ENCODE data around the gene EFCAB6. TPM values are rescaled to one million over a fixed set of nuclear protein-coding genes. Genes with fewer than 3 reads are reported as not detected.

The EFCAB6 gene
- total and polyA plus RNA-seq, 4 donors: 0.14 to 2.1 (median 0.53) TPM

GRCh38 chr22:43854121-43854785 is 42.1 kb upstream of the EFCAB6 start:
- Histone ChIP-seq H3K9me3 (ENCODE audit: control insufficient read depth in 4 of 4, low read length in 3 of 4) (peaks cover 0 to 2% (median 0%) of the 10 kb centered on the region in 4 donors), H3K4me1 (ENCODE audit: control insufficient read depth in 4 of 4, insufficient read depth in 4 of 4, low read length in 3 of 4) (no peaks in the 10 kb centered on the region), H3K27ac (ENCODE audit: low read depth in 1 of 2, low read length in 2 of 2) (no peak overlapping the region), H3K4me3 (ENCODE audit: low read depth in 1 of 3, low read length in 3 of 3) (no peak overlapping the region), H3K36me3 (ENCODE audit: control insufficient read depth in 4 of 4, insufficient read depth in 3 of 4, low read depth in 1 of 4, low read length in 3 of 4) (no peaks in the 10 kb centered on the region), H3K27me3 (ENCODE audit: control insufficient read depth in 4 of 4, insufficient read depth in 4 of 4, low read length in 3 of 4) (peaks cover 0 to 2% (median 0%) of the 10 kb centered on the region in 4 donors), H3K9ac (ENCODE audit: low read depth in 1 of 2, low read length in 2 of 2) (no peak overlapping the region)
- DNase-seq (ENCODE audit: low spot score): no peak
- TF ChIP-seq HNF4A (conservative IDR thresholded peaks at IDR 0.05) (no peak), RXRA (IDR thresholded peaks at IDR 0.05) (no peak), FOXA2 (IDR thresholded peaks at IDR 0.05) (no peak), HNF4G (IDR thresholded peaks at IDR 0.05) (no peak), RAD21 (IDR thresholded peaks at IDR 0.05) (no peak), TAF1 (conservative IDR thresholded peaks at IDR 0.05) (no peak), YY1 (IDR thresholded peaks at IDR 0.05) (no peak), MAX (IDR thresholded peaks at IDR 0.05) (no peak), EGR1 (IDR thresholded peaks at IDR 0.05; ENCODE audit: low read depth in 2 of 2) (no peak), FOXA1 (IDR thresholded peaks at IDR 0.05) (no peak), GABPA (IDR thresholded peaks at IDR 0.05 in 1 of 2, conservative IDR thresholded peaks at IDR 0.05 in 1 of 2) (no peak), ATF3 (IDR thresholded peaks at IDR 0.05) (no peak), NR2F2 (IDR thresholded peaks at IDR 0.05) (no peak), JUND (IDR thresholded peaks at IDR 0.05) (no peak)
- TF ChIP-seq, protein P1, sequence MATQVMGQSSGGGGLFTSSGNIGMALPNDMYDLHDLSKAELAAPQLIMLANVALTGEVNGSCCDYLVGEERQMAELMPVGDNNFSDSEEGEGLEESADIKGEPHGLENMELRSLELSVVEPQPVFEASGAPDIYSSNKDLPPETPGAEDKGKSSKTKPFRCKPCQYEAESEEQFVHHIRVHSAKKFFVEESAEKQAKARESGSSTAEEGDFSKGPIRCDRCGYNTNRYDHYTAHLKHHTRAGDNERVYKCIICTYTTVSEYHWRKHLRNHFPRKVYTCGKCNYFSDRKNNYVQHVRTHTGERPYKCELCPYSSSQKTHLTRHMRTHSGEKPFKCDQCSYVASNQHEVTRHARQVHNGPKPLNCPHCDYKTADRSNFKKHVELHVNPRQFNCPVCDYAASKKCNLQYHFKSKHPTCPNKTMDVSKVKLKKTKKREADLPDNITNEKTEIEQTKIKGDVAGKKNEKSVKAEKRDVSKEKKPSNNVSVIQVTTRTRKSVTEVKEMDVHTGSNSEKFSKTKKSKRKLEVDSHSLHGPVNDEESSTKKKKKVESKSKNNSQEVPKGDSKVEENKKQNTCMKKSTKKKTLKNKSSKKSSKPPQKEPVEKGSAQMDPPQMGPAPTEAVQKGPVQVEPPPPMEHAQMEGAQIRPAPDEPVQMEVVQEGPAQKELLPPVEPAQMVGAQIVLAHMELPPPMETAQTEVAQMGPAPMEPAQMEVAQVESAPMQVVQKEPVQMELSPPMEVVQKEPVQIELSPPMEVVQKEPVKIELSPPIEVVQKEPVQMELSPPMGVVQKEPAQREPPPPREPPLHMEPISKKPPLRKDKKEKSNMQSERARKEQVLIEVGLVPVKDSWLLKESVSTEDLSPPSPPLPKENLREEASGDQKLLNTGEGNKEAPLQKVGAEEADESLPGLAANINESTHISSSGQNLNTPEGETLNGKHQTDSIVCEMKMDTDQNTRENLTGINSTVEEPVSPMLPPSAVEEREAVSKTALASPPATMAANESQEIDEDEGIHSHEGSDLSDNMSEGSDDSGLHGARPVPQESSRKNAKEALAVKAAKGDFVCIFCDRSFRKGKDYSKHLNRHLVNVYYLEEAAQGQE (IDR thresholded peaks at IDR 0.05): no peak
- TF ChIP-seq, protein P2, sequence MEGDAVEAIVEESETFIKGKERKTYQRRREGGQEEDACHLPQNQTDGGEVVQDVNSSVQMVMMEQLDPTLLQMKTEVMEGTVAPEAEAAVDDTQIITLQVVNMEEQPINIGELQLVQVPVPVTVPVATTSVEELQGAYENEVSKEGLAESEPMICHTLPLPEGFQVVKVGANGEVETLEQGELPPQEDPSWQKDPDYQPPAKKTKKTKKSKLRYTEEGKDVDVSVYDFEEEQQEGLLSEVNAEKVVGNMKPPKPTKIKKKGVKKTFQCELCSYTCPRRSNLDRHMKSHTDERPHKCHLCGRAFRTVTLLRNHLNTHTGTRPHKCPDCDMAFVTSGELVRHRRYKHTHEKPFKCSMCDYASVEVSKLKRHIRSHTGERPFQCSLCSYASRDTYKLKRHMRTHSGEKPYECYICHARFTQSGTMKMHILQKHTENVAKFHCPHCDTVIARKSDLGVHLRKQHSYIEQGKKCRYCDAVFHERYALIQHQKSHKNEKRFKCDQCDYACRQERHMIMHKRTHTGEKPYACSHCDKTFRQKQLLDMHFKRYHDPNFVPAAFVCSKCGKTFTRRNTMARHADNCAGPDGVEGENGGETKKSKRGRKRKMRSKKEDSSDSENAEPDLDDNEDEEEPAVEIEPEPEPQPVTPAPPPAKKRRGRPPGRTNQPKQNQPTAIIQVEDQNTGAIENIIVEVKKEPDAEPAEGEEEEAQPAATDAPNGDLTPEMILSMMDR (IDR thresholded peaks at IDR 0.05; ENCODE audit: low read depth, low read length, missing input control): no peak
- TF ChIP-seq, protein P3, sequence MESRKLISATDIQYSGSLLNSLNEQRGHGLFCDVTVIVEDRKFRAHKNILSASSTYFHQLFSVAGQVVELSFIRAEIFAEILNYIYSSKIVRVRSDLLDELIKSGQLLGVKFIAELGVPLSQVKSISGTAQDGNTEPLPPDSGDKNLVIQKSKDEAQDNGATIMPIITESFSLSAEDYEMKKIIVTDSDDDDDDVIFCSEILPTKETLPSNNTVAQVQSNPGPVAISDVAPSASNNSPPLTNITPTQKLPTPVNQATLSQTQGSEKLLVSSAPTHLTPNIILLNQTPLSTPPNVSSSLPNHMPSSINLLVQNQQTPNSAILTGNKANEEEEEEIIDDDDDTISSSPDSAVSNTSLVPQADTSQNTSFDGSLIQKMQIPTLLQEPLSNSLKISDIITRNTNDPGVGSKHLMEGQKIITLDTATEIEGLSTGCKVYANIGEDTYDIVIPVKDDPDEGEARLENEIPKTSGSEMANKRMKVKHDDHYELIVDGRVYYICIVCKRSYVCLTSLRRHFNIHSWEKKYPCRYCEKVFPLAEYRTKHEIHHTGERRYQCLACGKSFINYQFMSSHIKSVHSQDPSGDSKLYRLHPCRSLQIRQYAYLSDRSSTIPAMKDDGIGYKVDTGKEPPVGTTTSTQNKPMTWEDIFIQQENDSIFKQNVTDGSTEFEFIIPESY (IDR thresholded peaks at IDR 0.05): no peak
- 77% methylated on average over 14 of the region's 14 CpGs for WGBS
